Skin of body (tissue), 2 donors: ENCODE data around the gene KICS2. TPM values are rescaled to one million over a fixed set of nuclear protein-coding genes. Genes with fewer than 3 reads are reported as not detected.
"Not testable (repeated sequence)": the region's sequence is repeated elsewhere in the genome, so short reads cannot be mapped to it uniquely, and the experiment has no call there.

Experiments used
- DNase-seq: peaks from one replicate; lab custom pipeline; 2025; lab: John Stamatoyannopoulos, UW
- total RNA-seq: library from RNA; depleted of rRNA; stranded (reverse); fragments of >200 nt; gene quantifications from one replicate; pipeline ENCODE4 v1.2.3, GENCODE V29; 2014

The KICS2 gene
- total RNA-seq, 1 donor from 2014 or later, result 4.4 TPM

- not testable (repeated sequence) for DNase-seq
These were observed 4.5 kb downstream of the KICS2 start for GRCh38 chr12:64217643-64218042.

GRCh38 chr12:64216239-64216638 lies 5.9 kb downstream of the KICS2 start:
- DNase-seq, result no peak

DNA sequence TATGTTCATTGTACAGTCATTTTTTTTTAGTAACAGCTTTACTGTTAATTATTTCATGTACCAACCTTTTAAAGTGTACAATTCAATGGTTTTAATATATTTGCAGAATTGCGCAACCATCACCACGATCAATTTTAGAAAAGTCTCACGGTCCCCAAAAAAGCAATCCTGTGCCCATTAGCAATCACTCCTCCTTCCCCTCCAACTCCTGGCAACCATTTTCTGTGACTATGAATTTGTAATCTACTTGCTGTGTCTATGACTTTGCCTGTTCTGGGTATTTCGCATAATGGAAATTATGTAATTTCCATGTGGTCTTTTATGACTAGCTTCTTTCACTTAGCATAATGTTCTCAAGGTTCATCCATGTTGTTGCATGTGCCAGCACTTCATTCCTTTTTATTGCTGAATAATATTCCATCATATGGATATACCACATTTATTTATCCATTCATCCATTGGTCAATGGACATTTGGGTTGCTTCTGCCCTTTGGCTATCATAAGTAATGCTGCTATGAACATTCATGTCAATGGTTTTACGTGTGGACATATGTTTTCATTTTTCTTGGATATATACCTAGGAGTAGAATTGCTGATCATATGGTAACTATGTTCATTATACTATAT lies 9.9 kb downstream of the KICS2 start:
- no peak for DNase-seq

DNA sequence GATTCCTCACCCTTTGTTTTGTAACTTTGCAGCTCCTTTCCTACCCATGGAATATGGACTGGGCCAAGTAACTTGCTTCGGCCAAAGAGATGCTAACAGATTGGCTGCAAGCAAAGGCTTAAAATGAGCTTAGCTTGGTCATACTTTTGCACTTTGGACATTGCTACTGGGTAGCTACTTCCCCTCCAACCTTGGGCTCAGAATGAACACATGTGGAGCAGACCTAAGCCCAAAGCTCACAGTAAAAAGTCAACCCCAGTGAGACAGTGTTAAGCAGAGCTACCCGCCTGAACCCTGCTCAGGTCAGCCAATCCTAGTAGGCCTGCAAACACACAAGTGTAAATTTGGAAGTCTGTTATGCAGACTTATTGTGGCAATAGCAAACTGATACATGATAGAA lies 14.6 kb downstream of the KICS2 start:
- no peak for DNase-seq

DNA sequence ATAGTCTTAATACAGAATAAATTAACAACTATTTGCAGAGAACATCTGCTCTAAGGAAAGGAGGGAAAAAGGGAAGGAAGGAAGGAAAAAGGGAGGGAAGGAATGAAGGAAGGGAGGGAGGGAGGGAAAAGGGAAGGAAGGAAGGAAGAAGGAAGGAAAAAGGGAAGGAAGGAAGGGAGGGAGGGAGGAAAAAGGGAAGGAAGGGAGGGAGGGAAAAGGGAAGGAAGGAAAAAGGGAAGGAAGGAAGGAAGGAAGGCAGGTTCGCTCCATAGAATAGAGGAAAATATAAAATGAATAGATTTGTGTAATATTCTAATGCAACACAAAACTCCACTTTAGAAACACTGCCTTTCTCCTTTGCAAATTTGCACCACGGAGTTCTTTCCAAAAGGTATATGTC lies 16.6 kb downstream of the KICS2 start:
- no peak for DNase-seq

GRCh38 chr12:64203775-64204174 lies 18.3 kb downstream of the KICS2 start:
- DNase-seq, result no peak

DNA sequence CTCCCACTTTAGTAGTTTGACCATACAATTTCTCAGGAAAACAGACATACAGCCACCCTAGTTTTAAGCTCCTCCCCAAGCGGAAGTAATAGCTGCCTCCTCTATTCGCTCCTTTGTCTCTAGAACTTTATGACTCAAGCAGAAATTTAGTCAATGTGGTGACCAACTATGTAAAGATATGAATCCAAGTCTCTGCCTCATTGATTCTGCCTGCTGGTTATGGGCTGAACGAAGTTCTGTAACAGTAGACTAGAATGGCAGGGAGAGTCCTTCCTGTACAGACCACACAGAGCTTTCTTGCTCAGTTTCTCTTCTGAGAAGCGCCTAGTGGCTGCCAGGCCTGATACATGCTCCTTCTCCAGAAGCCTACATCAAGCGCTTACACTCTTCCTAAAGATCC lies 19.1 kb downstream of the KICS2 start:
- DNase-seq, result no peak

GRCh38 chr12:64195841-64196240 lies 26.3 kb downstream of the KICS2 start:
- not testable (repeated sequence) for DNase-seq

DNA sequence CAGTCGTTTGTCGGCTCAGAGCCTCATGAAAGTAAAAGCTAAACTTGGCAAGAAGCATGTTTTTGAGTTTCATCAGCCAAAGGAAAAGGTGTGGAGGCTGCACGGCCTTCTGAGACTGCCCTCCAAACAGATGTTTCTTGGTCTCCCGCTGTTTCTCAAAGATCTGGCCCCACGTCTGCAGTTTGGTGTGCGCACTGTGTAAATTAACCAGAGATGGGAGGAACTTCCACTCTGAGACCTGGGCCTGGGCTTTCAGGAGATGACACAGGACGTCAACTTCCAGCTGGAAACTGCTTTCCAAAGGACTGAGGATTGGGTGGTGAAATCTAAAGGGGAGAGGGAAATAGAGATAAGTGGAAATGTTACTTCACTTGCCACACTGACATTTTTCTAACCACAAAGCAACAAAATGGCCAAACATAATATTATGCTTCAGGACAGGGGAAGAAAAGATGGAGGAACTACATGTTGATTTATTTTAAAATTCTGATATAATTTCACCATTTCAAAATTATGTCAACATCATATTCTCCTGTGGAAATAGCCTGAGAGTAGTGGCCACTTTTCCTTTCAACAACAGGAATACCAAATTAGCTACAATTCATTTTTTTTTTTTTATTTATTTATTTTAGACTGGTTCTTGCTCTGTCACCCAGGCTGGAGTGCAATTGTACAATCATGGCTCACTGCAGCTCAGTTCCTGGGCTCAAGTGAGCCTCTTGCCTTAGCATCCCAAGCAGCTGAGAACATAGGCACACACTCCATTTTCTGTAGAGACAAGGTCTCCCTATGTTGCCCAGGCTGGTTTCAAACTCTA lies 27.6 kb downstream of the KICS2 start:
- DNase-seq, result no peak

DNA sequence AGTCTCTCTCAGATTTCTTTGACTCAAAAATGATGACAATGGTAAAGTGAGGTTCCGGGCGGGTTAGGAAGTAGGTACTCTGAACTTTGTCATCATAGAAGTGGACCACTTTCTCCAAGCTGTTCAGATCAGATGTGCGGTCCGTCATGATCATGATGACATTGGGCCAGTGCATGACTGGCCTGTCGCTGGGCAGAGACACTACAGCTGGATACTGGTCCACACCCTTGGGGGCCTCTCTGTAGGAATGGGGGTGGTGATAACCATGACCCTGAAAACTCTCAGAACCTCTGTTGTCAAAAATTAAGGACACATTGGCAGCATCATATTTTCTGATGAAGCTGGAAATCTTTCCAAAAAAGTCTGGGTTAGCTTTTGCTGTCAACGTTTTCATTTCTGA lies 28.2 kb downstream of the KICS2 start:
- no peak for DNase-seq

DNA sequence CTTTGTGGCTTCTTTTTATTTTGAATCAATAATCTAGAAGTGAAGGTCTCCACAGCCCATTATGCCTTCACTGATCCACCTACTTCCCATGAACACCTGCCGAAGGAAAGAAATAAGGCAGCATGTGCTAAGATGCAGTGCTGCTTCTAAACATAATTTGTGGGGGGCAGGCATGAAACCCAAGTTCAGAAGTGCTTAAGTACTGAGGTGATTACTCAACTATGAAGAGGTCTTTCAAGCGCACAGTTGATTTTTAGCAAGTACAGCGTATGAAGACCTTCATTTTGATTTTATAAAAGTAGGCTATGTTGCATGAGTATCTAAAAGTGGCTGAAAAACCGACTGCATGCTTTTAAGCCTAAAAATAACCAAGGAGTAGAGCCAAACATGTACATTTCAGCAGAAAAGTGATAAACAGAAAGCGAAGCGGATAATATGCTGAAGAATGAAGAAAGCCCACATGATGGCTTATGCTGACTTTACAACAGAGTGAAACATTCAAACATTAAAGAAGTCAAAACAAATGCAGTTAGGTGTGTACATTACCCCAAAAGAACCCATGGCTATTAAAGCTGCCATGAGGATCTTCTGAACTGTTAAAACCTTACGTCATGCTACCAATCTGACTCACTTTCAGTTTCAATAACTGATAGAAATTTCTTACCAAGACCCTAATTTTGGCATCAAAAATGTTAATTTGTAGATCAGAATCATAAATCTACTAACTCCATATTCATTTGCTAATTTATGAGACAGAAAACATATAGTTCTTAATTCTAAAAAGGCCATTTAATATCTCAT lies 29.3 kb downstream of the KICS2 start:
- DNase-seq, result no peak

GRCh38 chr12:64190140-64190539 lies 32.0 kb downstream of the KICS2 start:
- DNase-seq, result no peak

DNA sequence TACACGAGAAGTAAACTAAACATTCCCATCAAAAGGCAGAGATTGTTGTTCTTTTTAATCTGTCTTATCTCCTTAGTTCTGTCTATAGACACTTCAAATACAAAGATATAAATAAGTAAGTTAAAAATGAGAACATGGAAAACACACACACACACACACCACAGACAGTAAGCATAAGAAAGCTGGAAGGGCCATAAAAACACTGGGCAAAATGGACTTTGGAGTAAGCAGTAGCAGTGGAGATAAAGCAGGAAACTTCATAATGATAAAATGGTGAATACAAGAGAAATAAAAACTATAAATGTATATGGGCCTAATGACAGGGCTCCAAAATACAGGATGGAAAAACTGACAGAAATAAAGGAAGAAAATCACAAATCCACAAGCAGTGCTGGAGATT lies 32.6 kb downstream of the KICS2 start:
- DNase-seq, result no peak

DNA sequence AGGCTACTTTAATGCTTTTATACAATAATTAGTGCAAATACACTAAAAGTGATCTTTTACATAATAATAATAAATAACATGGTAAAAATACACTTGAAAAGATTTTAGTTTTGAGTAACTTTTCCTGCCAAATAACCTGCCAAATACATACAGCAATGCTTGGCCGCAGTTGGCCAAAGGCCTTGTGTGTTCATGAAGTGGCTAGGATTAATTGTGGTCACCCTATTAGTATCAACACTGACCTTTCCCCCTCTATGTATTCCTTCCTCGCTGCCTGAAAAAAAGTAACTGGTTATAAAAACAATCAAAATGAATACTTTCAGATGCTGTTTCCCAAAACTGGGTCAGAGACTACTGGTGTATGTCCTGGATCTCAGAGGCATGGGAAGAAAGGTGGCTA lies 34.3 kb downstream of the KICS2 start:
- no peak for DNase-seq

DNA sequence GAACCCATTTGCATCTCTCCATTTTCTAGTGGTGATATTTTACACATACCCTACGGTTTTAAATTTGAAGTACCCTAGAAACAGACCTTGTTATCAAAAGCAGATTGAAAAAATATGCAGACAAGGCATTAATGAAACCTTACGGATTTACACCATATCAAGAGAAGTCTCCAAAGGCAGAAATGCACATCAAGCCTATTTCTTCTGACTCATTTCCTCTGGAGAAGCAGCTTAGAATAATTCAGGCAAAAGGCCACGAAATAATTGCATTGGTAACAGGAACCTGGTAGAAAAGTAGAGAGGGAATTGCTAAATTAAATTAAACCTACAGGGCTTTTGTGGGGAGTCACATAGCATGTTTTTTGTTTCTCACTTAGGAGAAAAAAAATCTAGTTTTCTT lies 34.7 kb downstream of the KICS2 start:
- no peak for DNase-seq

DNA sequence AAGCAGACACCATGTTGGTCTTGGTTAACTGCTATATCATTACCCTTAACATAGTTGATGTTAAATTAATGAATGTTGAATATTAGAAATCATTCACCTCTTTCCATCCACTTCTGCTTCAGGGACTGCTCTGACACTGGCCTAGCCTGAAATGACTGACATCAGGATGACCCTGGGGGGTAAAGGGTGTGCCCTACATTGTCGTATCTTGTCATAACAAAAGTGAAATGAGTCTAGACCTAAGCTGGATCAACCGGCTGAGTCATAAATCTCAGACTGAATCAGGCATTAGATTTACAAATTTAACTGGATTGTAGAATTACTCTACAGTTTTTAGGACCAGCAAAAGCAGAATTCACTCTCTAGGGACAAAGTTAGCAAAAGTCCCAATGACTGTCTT lies 35.3 kb downstream of the KICS2 start:
- no peak for DNase-seq

- DNase-seq, result no peak
These were observed 37.9 kb downstream of the KICS2 start for GRCh38 chr12:64184216-64184615.

DNA sequence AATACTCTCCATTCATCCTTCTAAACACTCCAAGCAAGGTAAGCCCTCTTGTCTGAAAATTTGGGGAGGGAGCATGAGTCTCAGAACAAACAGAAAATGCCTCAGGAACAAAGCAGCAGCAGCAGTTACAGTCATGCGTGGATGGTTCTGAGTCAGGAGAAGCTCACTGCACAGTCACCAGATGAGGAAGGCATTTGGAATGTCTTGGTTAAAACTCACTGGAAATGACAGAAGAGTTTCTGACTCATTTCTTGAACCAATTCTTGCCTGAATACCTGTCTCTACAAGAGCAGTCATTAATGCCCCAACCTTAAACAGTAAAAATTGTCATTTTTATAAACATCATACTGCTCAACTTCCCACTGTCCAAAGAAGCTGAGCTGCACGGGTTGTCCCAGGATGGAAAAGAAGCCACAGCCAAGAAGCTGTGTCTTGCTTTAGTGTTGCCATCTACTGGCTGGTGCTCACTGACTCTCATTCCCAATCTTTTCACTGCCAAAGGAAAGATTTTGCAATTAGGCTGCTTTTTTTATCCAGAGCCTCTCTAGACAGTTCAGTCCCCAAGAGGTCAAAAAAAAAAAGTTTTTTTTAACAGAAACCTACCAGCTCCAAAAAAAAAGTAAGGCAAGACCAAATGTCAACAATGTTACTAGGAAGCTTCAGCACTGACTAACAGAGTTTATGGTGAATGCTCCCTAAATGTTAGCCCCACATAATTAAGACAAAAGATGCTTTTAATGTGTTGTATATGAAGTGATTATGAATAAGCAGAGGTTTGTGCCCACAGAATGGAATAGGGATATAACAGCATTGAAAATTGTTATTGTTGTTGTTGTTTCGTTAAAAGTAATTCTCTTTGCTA lies 40.4 kb downstream of the KICS2 start:
- peak; percentile 81 for DNase-seq

- no peak for DNase-seq
These were observed 41.1 kb downstream of the KICS2 start for GRCh38 chr12:64180951-64181350.

DNA sequence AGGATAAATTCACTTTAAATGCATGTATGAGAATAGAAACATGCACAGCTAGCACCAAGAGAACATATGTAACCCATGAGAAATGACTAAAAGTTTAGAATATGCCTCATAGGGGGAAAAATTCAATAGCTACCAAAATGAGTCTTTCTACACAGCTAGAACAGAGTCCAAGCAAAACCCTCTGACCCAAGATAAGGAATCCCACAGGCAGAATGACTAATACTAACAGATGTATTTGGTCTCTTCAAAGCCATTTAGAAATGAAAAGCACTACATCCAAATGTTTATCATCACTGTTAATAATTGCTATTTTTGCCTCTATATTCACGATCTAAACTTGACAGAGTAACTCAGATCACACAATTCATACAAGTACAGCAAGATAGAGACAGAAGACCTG lies 44.0 kb downstream of the KICS2 start:
- DNase-seq, result peak; percentile 1

GRCh38 chr12:64177001-64177400 lies 45.1 kb downstream of the KICS2 start:
- DNase-seq, result no peak
